ENCODE measurements around the gene NETO2. TPM values are rescaled to one million over a fixed set of nuclear protein-coding genes. Genes with fewer than 3 reads are reported as not detected.

Gene NETO2
- total and polyA plus RNA-seq, 2 of the 13 experiments (the other 11 are each of a cell fraction or from before 2014, with no cell fraction given) = 8.2 to 13.5 TPM

- TF ChIP-seq, protein P1, sequence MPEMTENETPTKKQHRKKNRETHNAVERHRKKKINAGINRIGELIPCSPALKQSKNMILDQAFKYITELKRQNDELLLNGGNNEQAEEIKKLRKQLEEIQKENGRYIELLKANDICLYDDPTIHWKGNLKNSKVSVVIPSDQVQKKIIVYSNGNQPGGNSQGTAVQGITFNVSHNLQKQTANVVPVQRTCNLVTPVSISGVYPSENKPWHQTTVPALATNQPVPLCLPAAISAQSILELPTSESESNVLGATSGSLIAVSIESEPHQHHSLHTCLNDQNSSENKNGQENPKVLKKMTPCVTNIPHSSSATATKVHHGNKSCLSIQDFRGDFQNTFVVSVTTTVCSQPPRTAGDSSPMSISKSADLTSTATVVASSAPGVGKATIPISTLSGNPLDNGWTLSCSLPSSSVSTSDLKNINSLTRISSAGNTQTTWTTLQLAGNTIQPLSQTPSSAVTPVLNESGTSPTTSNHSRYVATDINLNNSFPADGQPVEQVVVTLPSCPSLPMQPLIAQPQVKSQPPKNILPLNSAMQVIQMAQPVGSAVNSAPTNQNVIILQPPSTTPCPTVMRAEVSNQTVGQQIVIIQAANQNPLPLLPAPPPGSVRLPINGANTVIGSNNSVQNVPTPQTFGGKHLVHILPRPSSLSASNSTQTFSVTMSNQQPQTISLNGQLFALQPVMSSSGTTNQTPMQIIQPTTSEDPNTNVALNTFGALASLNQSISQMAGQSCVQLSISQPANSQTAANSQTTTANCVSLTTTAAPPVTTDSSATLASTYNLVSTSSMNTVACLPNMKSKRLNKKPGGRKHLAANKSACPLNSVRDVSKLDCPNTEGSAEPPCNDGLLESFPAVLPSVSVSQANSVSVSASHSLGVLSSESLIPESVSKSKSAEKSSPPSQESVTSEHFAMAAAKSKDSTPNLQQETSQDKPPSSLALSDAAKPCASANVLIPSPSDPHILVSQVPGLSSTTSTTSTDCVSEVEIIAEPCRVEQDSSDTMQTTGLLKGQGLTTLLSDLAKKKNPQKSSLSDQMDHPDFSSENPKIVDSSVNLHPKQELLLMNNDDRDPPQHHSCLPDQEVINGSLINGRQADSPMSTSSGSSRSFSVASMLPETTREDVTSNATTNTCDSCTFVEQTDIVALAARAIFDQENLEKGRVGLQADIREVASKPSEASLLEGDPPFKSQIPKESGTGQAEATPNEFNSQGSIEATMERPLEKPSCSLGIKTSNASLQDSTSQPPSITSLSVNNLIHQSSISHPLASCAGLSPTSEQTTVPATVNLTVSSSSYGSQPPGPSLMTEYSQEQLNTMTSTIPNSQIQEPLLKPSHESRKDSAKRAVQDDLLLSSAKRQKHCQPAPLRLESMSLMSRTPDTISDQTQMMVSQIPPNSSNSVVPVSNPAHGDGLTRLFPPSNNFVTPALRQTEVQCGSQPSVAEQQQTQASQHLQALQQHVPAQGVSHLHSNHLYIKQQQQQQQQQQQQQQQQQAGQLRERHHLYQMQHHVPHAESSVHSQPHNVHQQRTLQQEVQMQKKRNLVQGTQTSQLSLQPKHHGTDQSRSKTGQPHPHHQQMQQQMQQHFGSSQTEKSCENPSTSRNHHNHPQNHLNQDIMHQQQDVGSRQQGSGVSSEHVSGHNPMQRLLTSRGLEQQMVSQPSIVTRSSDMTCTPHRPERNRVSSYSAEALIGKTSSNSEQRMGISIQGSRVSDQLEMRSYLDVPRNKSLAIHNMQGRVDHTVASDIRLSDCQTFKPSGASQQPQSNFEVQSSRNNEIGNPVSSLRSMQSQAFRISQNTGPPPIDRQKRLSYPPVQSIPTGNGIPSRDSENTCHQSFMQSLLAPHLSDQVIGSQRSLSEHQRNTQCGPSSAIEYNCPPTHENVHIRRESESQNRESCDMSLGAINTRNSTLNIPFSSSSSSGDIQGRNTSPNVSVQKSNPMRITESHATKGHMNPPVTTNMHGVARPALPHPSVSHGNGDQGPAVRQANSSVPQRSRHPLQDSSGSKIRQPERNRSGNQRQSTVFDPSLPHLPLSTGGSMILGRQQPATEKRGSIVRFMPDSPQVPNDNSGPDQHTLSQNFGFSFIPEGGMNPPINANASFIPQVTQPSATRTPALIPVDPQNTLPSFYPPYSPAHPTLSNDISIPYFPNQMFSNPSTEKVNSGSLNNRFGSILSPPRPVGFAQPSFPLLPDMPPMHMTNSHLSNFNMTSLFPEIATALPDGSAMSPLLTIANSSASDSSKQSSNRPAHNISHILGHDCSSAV (CRISPR knock-in tag; IDR thresholded peaks at IDR 0.05; ENCODE audit: borderline replicate concordance) = no peak
- TF ChIP-seq, protein P2, sequence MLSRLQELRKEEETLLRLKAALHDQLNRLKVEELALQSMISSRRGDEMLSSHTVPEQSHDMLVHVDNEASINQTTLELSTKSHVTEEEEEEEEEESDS (CRISPR knock-in tag; IDR thresholded peaks at IDR 0.05; ENCODE audit: borderline replicate concordance) = no peak
- TF ChIP-seq, protein P3, sequence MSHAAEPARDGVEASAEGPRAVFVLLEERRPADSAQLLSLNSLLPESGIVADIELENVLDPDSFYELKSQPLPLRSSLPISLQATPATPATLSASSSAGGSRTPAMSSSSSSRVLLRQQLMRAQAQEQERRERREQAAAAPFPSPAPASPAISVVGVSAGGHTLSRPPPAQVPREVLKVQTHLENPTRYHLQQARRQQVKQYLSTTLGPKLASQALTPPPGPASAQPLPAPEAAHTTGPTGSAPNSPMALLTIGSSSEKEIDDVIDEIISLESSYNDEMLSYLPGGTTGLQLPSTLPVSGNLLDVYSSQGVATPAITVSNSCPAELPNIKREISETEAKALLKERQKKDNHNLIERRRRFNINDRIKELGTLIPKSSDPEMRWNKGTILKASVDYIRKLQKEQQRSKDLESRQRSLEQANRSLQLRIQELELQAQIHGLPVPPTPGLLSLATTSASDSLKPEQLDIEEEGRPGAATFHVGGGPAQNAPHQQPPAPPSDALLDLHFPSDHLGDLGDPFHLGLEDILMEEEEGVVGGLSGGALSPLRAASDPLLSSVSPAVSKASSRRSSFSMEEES (CRISPR knock-in tag; IDR thresholded peaks at IDR 0.05) = no peak
- no peak for TF ChIP-seq ZNF382 (CRISPR knock-in tag; IDR thresholded peaks at IDR 0.05; ENCODE audit: borderline replicate concordance)
- TF ChIP-seq NAIF1 (CRISPR knock-in tag; IDR thresholded peaks at IDR 0.05; ENCODE audit: borderline replicate concordance) = no peak
- TF ChIP-seq ZNF121 (CRISPR knock-in tag; IDR thresholded peaks at IDR 0.05) = 0 out of 2 replicates have a peak, but pooled peaks have one; percentile 18
- TF ChIP-seq MLXIP (CRISPR knock-in tag; IDR thresholded peaks at IDR 0.05; ENCODE audit: borderline replicate concordance) = peak; percentile 75; the same call in 1 of the 2 replicates
- no peak for TF ChIP-seq AFF4 (CRISPR knock-in tag; IDR thresholded peaks at IDR 0.05)
- no peak for TF ChIP-seq PLRG1 (conservative IDR thresholded peaks at IDR 0.05)
- TF ChIP-seq, protein P4, sequence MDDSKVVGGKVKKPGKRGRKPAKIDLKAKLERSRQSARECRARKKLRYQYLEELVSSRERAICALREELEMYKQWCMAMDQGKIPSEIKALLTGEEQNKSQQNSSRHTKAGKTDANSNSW (CRISPR knock-in tag; IDR thresholded peaks at IDR 0.05; ENCODE audit: borderline replicate concordance) = no peak
Measured at GRCh38 chr16:47142821-47143676, 696 bp downstream of the NETO2 start (continued).

Measured in HepG2 (cell line).